Measurements from ENCODE around the gene ARSG. TPM values are rescaled to one million over a fixed set of nuclear protein-coding genes. Genes with fewer than 3 reads are reported as not detected.
"Not testable (repeated sequence)": the region's sequence is repeated elsewhere in the genome, so short reads cannot be mapped to it uniquely, and the experiment has no call there.

ARSG gene
- total RNA-seq, 2 donors from 2014 or later, result 0.24 to 0.79 TPM

DNA sequence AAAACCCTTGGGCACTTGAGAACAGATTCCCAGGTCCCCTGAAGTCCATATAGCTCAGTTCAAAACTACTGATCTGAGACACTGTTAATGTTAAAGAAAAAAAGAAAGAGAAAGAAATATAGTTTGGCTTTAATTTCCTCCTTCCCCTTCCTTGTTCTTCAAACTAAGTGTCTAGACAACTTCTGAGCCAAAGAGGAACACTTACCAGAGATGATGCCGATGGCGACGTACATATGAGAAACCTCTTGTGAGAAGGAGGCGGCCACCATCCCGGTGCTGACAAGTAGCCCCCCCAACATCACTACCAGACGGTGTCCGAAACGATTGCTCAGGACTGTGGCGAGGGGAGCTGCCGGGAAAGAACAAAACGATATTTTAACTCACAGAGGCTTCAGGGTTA, 17.6 kb upstream of the ARSG start:
- Histone ChIP-seq H3K4me1 (no peaks in the 10 kb centered on the region), H3K36me3 (no peaks in the 10 kb centered on the region), H3K27ac (no peak overlapping the region), H3K9me3 (no peaks in the 10 kb centered on the region), H3K4me3 (no peak overlapping the region), H3K9ac (ENCODE audit: low read depth in 2 of 2, low read length in 2 of 2) (no peak overlapping the region), H3K27me3 (no peaks in the 10 kb centered on the region)
- TF ChIP-seq, protein P1, sequence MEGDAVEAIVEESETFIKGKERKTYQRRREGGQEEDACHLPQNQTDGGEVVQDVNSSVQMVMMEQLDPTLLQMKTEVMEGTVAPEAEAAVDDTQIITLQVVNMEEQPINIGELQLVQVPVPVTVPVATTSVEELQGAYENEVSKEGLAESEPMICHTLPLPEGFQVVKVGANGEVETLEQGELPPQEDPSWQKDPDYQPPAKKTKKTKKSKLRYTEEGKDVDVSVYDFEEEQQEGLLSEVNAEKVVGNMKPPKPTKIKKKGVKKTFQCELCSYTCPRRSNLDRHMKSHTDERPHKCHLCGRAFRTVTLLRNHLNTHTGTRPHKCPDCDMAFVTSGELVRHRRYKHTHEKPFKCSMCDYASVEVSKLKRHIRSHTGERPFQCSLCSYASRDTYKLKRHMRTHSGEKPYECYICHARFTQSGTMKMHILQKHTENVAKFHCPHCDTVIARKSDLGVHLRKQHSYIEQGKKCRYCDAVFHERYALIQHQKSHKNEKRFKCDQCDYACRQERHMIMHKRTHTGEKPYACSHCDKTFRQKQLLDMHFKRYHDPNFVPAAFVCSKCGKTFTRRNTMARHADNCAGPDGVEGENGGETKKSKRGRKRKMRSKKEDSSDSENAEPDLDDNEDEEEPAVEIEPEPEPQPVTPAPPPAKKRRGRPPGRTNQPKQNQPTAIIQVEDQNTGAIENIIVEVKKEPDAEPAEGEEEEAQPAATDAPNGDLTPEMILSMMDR (IDR thresholded peaks at IDR 0.05), result no peak
- no peak for DNase-seq
- intact Hi-C loops (cut with DNase I), result no loop called here

DNA sequence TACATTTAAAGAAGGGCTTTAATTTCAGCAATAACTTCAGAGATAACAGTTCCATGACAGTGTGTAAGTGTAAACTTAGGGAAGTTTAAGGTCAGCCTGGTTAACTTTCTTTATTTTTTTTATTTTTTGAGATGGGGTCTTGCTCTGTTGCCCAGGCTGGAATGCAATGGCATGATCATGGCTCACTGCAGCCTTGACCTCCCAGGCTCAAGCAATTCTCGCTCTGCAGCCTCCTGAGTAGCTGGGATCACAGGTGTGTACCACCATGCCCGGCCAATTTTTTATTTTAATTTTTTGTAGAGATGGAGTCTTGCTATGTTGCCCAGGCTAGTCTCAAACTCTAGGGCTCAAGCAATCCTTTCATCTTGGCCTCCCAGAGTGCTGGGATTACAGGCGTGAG, 15.0 kb upstream of the ARSG start:
- H3K9ac ChIP-seq (ENCODE audit: low read depth in 2 of 2, low read length in 2 of 2); intact Hi-C loops (cut with DNase I): not testable (repeated sequence)

DNA sequence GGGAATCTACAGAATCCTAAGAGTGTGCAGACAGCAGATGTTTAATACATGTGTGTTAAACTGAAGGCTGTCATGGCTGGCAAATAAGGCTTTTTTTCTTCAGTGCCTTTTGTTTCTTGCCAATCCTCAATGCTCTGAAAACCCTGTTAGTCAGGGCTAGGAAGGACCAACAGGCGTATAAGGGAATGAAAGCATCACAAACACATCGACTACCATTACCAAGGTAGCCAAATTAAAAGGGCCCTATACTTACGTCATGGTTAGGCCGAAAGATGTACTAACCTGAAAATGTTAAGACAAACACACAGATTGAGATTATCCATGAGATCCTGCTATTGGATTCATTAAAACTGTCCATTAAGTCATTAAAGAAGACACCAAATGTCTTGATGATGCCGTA, 13.5 kb upstream of the ARSG start:
- Histone ChIP-seq H3K9me3 (no peaks in the 10 kb centered on the region), H3K36me3 (no peaks in the 10 kb centered on the region), H3K27me3 (no peaks in the 10 kb centered on the region), H3K9ac (ENCODE audit: low read depth in 2 of 2, low read length in 2 of 2) (no peak overlapping the region), H3K4me3 (no peak overlapping the region), H3K4me1 (no peaks in the 10 kb centered on the region), H3K27ac (no peak overlapping the region)
- intact Hi-C loops (cut with DNase I), result no loop called here
- no peak for DNase-seq
- TF ChIP-seq, protein P1 (IDR thresholded peaks at IDR 0.05), result no peak

More for the DNA sequence above, 15.0 kb upstream of the ARSG start:
- not testable (repeated sequence) for H3K27ac ChIP-seq, H3K9me3 ChIP-seq, H3K36me3 ChIP-seq, DNase-seq, H3K4me1 ChIP-seq, H3K27me3 ChIP-seq, H3K4me3 ChIP-seq

DNA sequence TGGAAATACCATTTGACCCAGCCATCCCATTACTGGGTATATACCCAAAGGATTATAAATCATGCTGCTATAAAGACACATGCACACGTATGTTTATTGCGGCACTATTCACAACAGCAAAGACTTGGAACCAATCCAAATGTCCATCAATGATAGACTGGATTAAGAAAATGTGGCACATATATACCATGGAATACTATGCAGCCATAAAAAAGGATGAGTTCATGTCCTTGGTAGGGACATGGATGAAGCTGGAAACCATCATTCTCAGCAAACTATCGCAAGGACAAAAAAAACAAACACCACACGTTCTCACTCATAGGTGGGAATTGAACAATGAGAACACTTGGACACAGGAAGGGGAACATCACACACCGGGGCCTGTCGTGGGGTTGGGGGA, 9.3 kb upstream of the ARSG start:
- H3K27ac ChIP-seq; intact Hi-C loops (cut with DNase I); H3K4me3 ChIP-seq; H3K4me1 ChIP-seq; H3K27me3 ChIP-seq; H3K9ac ChIP-seq (ENCODE audit: low read depth in 2 of 2, low read length in 2 of 2); H3K36me3 ChIP-seq; H3K9me3 ChIP-seq; DNase-seq: not testable (repeated sequence)

DNA sequence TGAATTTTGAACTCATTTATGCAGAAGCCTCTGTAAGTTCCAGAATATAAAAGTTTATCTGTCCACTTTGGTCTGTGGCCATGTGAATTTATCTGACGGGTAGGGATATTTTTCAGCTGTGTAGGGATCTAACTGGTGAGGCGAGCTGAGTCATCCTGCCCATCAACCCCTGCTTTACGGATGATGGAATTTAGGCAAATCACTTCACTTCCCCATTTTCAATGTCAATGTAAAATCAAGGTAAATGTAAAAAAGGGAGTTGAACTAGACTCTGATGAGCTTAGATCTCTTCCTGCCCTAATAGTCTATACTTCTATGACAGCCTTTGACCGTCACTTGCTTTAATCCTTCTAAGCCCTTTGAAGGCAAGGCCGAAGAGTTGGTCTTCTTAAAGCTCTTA, 2.9 kb upstream of the ARSG start:
- DNase-seq, result no peak
- H3K4me3 ChIP-seq, result no peak overlapping the region
- peaks cover 8% of the 10 kb centered on the region for H3K4me1 ChIP-seq
- TF ChIP-seq, protein P1 (IDR thresholded peaks at IDR 0.05), result no peak
- peak overlapping the region in 1 of 2 donors; percentile 5 for H3K9ac ChIP-seq (ENCODE audit: low read depth in 2 of 2, low read length in 2 of 2)
- H3K27me3 ChIP-seq, result peaks cover 29% of the 10 kb centered on the region
- intact Hi-C loops (cut with DNase I), result no loop called here
- H3K36me3 ChIP-seq, result no peaks in the 10 kb centered on the region
- H3K9me3 ChIP-seq, result no peaks in the 10 kb centered on the region
- no peak overlapping the region for H3K27ac ChIP-seq

DNA sequence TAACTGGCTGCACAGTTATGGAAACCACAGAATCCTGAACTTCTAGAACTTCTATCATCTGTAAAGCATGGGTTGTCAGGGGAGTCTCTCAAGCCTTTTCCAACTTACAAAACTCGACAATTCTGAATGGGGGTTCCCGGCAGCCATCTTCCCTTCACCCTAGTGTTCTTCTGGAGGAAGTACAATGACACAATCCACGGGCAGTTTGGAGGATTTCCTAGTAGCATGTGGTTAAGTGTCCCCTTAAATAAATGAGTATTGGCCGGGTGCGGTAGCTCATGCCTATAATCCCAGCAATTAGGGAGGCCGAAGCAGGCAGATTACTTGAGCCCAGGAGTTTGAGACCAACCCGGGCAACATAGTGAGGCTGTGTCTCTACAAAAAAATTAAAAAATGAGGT, 2.5 kb upstream of the ARSG start:
- H3K27ac ChIP-seq, result no peak overlapping the region
- H3K4me1 ChIP-seq, result peaks cover 8% of the 10 kb centered on the region
- peaks cover 33% of the 10 kb centered on the region for H3K27me3 ChIP-seq
- intact Hi-C loops (cut with DNase I), result no loop called here
- TF ChIP-seq, protein P1 (IDR thresholded peaks at IDR 0.05), result no peak
- H3K9me3 ChIP-seq, result no peaks in the 10 kb centered on the region
- no peak overlapping the region for H3K9ac ChIP-seq (ENCODE audit: low read depth in 2 of 2, low read length in 2 of 2)
- H3K4me3 ChIP-seq, result no peak overlapping the region
- DNase-seq, result no peak
- H3K36me3 ChIP-seq, result no peaks in the 10 kb centered on the region

DNA sequence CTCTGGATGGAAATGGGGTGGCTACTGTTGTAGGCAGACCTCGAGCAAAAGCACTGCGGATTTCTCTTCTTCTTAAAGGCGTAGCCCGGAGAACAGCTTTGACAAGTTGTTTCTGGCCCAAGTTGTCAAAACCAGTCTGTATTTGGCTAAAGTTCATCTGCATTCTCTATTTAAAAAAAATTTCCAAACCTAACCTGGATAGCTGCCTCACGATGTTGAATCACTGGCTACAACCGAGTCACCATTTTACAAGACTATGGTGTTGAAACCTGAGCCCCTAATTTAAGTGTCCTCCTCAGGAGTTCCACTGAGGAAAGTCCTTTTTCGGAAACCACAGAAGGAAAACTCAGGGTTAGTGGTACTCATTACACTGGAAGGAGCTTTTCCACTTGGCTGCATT, 1.8 kb upstream of the ARSG start:
- Histone ChIP-seq H3K4me1 (peaks cover 8% of the 10 kb centered on the region), H3K4me3 (no peak overlapping the region), H3K27me3 (peaks cover 37% of the 10 kb centered on the region), H3K9ac (ENCODE audit: low read depth in 2 of 2, low read length in 2 of 2) (no peak overlapping the region), H3K9me3 (no peaks in the 10 kb centered on the region), H3K27ac (no peak overlapping the region), H3K36me3 (no peaks in the 10 kb centered on the region)
- no peak for DNase-seq
- intact Hi-C loops (cut with DNase I), result no loop called here
- TF ChIP-seq, protein P1 (IDR thresholded peaks at IDR 0.05), result no peak

All from colonic mucosa (tissue), 4 donors.